ENCODE results near the gene MATN3. TPM values are rescaled to one million over a fixed set of nuclear protein-coding genes. Genes with fewer than 3 reads are reported as not detected.

Gene MATN3
- total and polyA plus RNA-seq, 2 of the 13 experiments (the other 11 are each of a cell fraction or from before 2014, with no cell fraction given): 36.1 to 208 TPM

- peak; percentile 49; the same call in 1 of the 2 replicates for TF ChIP-seq ZMYM2 (CRISPR knock-in tag; IDR thresholded peaks at IDR 0.05)
- TF ChIP-seq NR2F2 (IDR thresholded peaks at IDR 0.05; ENCODE audit: borderline replicate concordance, low read depth): peak; percentile 73; the same call in 1 of the 2 replicates
- TF ChIP-seq NCOA2 (CRISPR knock-in tag; IDR thresholded peaks at IDR 0.05): peak; percentile 65
- peak; percentile 94 for TF ChIP-seq ZNF343 (CRISPR knock-in tag; IDR thresholded peaks at IDR 0.05)
- TF ChIP-seq ZNF337 (CRISPR knock-in tag; IDR thresholded peaks at IDR 0.05; ENCODE audit: borderline replicate concordance, low read depth): peak; percentile 87
- peak; percentile 99 for TF ChIP-seq IRF9 (CRISPR knock-in tag; IDR thresholded peaks at IDR 0.05; ENCODE audit: borderline replicate concordance)
- peak; percentile 88 for TF ChIP-seq CREB1 (IDR thresholded peaks at IDR 0.05)
- TF ChIP-seq CREB1 (CRISPR knock-in tag; IDR thresholded peaks at IDR 0.05): peak; percentile 96
- TF ChIP-seq ZNF660 (CRISPR knock-in tag; IDR thresholded peaks at IDR 0.05; ENCODE audit: borderline replicate concordance, low read depth): no peak
- no peak for TF ChIP-seq ZNF562 (CRISPR knock-in tag; IDR thresholded peaks at IDR 0.05; ENCODE audit: borderline replicate concordance)
- TF ChIP-seq ZNF773 (CRISPR knock-in tag; IDR thresholded peaks at IDR 0.05; ENCODE audit: borderline replicate concordance): no peak
- no peak; the same call in 1 of the 2 replicates for TF ChIP-seq CHCHD3 (CRISPR knock-in tag; IDR thresholded peaks at IDR 0.05)
- no peak for TF ChIP-seq ZNF580 (CRISPR knock-in tag; IDR thresholded peaks at IDR 0.05; ENCODE audit: borderline replicate concordance, low read depth)
- TF ChIP-seq ZNF605 (CRISPR knock-in tag; IDR thresholded peaks at IDR 0.05): peak; percentile 99
- no peak for TF ChIP-seq ZKSCAN5 (CRISPR knock-in tag; IDR thresholded peaks at IDR 0.05)
- TF ChIP-seq ZNF710 (CRISPR knock-in tag; IDR thresholded peaks at IDR 0.05; ENCODE audit: borderline replicate concordance): no peak
- TF ChIP-seq AHDC1 (CRISPR knock-in tag; IDR thresholded peaks at IDR 0.05; ENCODE audit: borderline replicate concordance): peak; percentile 33; the same call in 1 of the 2 replicates
- peak; percentile 77 for TF ChIP-seq RFXAP (CRISPR knock-in tag; IDR thresholded peaks at IDR 0.05; ENCODE audit: borderline replicate concordance)
- TF ChIP-seq SRSF9 (IDR thresholded peaks at IDR 0.05; ENCODE audit: borderline replicate concordance, insufficient read depth, low read depth, low read length, poor library complexity, severe bottlenecking): no peak
- TF ChIP-seq RBM22 (optimal IDR thresholded peaks at IDR 0.05; ENCODE audit: low read length): peak; percentile 73
- TF ChIP-seq BCL6 (CRISPR knock-in tag; IDR thresholded peaks at IDR 0.05): no peak
Observed at GRCh38 chr2:20051532-20052228, 39.2 kb upstream of the MATN3 start, which contains the start of gene LAPTM4A (continued).

All from HepG2 (cell line).